A673 (cell line): ENCODE results near the gene C9orf153. TPM values are rescaled to one million over a fixed set of nuclear protein-coding genes. Genes with fewer than 3 reads are reported as not detected.

ENCODE experiments used
- BruUV-seq: library from RNA; stranded (reverse); fragments of 400-500 nt; replicated peaks from 2 replicates; lab custom pipeline; 2021; lab: Mats Ljungman, UMichigan
- CTCF ChIA-PET: fragments of 300-600 bp; sonication (Branson Sonifier 250); formaldehyde crosslinking; loops from one replicate; lab custom pipeline; 2022; ENCODE audit warnings: antibody characterized with exemption; lab: Charles Lee
- POLR2A ChIA-PET: fragments of 300-600 bp; sonication (Branson Sonifier 250); formaldehyde crosslinking; loops from one replicate; lab custom pipeline; 2022; ENCODE audit warnings: antibody characterized with exemption; ENCODE audit not compliant: low non-redundant PET; lab: Charles Lee
- DNase-seq: peaks from one replicate; pipeline ENCODE4 v3.0.0-alpha.2; 2015; ENCODE audit warnings: low spot score
- H3K27ac ChIP-seq: fragments of 200-600 bp; sonication (generic); 2 replicates; pipeline ENCODE4 v1.5.1; 2016; ENCODE audit warnings: mixed run types, low read depth, mild to moderate bottlenecking, mixed read lengths, antibody characterized with exemption, low read length; ENCODE audit not compliant: poor library complexity, severe bottlenecking
- H3K27me3 ChIP-seq: fragments of 200-600 bp; sonication (generic); replicated peaks from 2 replicates; pipeline ENCODE4 v1.6.1; 2017; ENCODE audit warnings: mixed run types, low read depth, mild to moderate bottlenecking, mixed read lengths, antibody characterized with exemption, low read length; ENCODE audit not compliant: insufficient read depth, poor library complexity
- H3K36me3 ChIP-seq: fragments of 200-600 bp; sonication (generic); 2 replicates; pipeline ENCODE4 v1.6.1; 2016; ENCODE audit warnings: mixed run types, mild to moderate bottlenecking, mixed read lengths, antibody characterized with exemption, low read length; ENCODE audit not compliant: insufficient read depth, poor library complexity, severe bottlenecking
- H3K4me1 ChIP-seq: fragments of 200-600 bp; sonication (generic); 2 replicates; pipeline ENCODE4 v1.6.1; 2017; ENCODE audit warnings: mixed run types, mild to moderate bottlenecking, mixed read lengths, antibody characterized with exemption, low read length; ENCODE audit not compliant: insufficient read depth, poor library complexity, severe bottlenecking
- H3K4me3 ChIP-seq: fragments of 200-600 bp; sonication (generic); 2 replicates; pipeline ENCODE4 v1.5.1; 2016; ENCODE audit warnings: low read depth, mixed run types, mild to moderate bottlenecking, mixed read lengths, low read length; ENCODE audit not compliant: poor library complexity, severe bottlenecking
- H3K9me3 ChIP-seq: fragments of 200-600 bp; sonication (generic); 2 replicates; pipeline ENCODE4 v1.6.1; 2016; ENCODE audit warnings: mixed run types, low read depth, mild to moderate bottlenecking, mixed read lengths, antibody characterized with exemption, low read length; ENCODE audit not compliant: poor library complexity, severe bottlenecking
- CTCF ChIP-seq: fragments of 300-800, 200-600 bp; sonication (generic); conservative IDR thresholded peaks from 2 replicates; pipeline ENCODE4 v1.5.1; 2017; ENCODE audit warnings: low read depth, mild to moderate bottlenecking, antibody characterized with exemption, low read length, moderate library complexity, mixed read lengths
- EZH2 ChIP-seq: fragments of 200-600 bp; sonication (generic); IDR thresholded peaks from 2 replicates; pipeline ENCODE4 v1.6.1; 2017; ENCODE audit warnings: borderline replicate concordance, low read depth, mild to moderate bottlenecking, mixed read lengths, antibody characterized with exemption, low read length; ENCODE audit not compliant: poor library complexity, severe bottlenecking
- intact Hi-C: fragments of 100-400 bp; cut with micrococcal nuclease; formaldehyde crosslinking; loops from one replicate; pipeline ENCODE4 v1.10.0; 2022; ENCODE audit not compliant: unreplicated experiment
- total RNA-seq: library from RNA; stranded (reverse); gene quantifications from 2 replicates; pipeline ENCODE4 v1.2.3, GENCODE V29; 2021

C9orf153 gene
- total RNA-seq, 1 experiment from 2014 or later = 0.56 TPM

- no peaks in the 10 kb centered on the region for H3K27me3 ChIP-seq
- POLR2A ChIA-PET = no interaction called here
- no peaks in the 10 kb centered on the region for H3K9me3 ChIP-seq
- H3K36me3 ChIP-seq = no peaks in the 10 kb centered on the region
- BruUV-seq = no TSS peak
- CTCF ChIA-PET = interaction anchor here (0.5 kb wide), 1 partner anchor 14 kb away, joined by 4 read pairs; no protein-coding TSS in a partner anchor
- intact Hi-C loops = no loop called here
- DNase-seq = no peak
- H3K4me3 ChIP-seq = no peak overlapping the region
- no peak for TF ChIP-seq EZH2
- no peak for TF ChIP-seq CTCF
- no peak overlapping the region for H3K27ac ChIP-seq
- no peaks in the 10 kb centered on the region for H3K4me1 ChIP-seq
These were observed 39.9 kb downstream of the C9orf153 start for GRCh38 chr9:86219606-86220005.

- no TSS peak for BruUV-seq
- TF ChIP-seq CTCF (no peak), EZH2 (no peak)
- DNase-seq = no peak
- intact Hi-C loops = no loop called here
- no peaks in the 10 kb centered on the region for H3K9me3 ChIP-seq
- no peak overlapping the region for H3K27ac ChIP-seq
- ChIA-PET POLR2A (no interaction called here), CTCF (no interaction called here)
- no peaks in the 10 kb centered on the region for H3K4me1 ChIP-seq
- H3K27me3 ChIP-seq = no peaks in the 10 kb centered on the region
- no peak overlapping the region for H3K4me3 ChIP-seq
- H3K36me3 ChIP-seq = no peaks in the 10 kb centered on the region
These were observed 42.2 kb downstream of the C9orf153 start for GRCh38 chr9:86217076-86217755.

GRCh38 chr9:86207193-86207592 is 52.3 kb downstream of the C9orf153 start:
- Histone ChIP-seq H3K27ac (no peak overlapping the region), H3K27me3 (no peaks in the 10 kb centered on the region), H3K4me3 (no peak overlapping the region), H3K36me3 (no peaks in the 10 kb centered on the region), H3K9me3 (no peaks in the 10 kb centered on the region), H3K4me1 (no peaks in the 10 kb centered on the region)
- TF ChIP-seq EZH2 (no peak), CTCF (no peak)
- no peak for DNase-seq
- CTCF ChIA-PET = no interaction called here
- no TSS peak for BruUV-seq
- POLR2A ChIA-PET = no interaction called here
- intact Hi-C loops = no loop called here
